Caco-2 (cell line): Measurements from ENCODE around the gene AKAP7. TPM values are rescaled to one million over a fixed set of nuclear protein-coding genes. Genes with fewer than 3 reads are reported as not detected.

ENCODE experiments used
- BruUV-seq: library from RNA; stranded (reverse); fragments of 400-500 nt; replicated peaks from 2 replicates; lab custom pipeline; 2021; lab: Mats Ljungman, UMichigan
- CTCF ChIA-PET: fragments of 300-600 bp; sonication (Branson Sonifier 250); formaldehyde crosslinking; loops from one replicate; lab custom pipeline; 2022; ENCODE audit warnings: antibody characterized with exemption; lab: Charles Lee
- POLR2A ChIA-PET: fragments of 300-600 bp; sonication (Branson Sonifier 250); formaldehyde crosslinking; loops from one replicate; lab custom pipeline; 2022; ENCODE audit warnings: antibody characterized with exemption; lab: Charles Lee
- DNase-seq, 2 experiments: peaks; one replicate each; pipeline versions ENCODE4 v3.0.0 to v3.0.0-alpha.2; 2020 to 2022
- H3K27me3 ChIP-seq: replicated peaks from 2 replicates; pipeline ENCODE4 v1.6.0; 2011; ENCODE audit warnings: low read length; ENCODE audit not compliant: control insufficient read depth, insufficient read depth
- H3K36me3 ChIP-seq: 2 replicates; pipeline ENCODE4 v1.5.1; 2011; ENCODE audit warnings: low read length; ENCODE audit not compliant: control insufficient read depth, insufficient read depth
- H3K4me1 ChIP-seq: fragments of 250-450 bp; sonication (Bioruptor Pico); 2 replicates; pipeline ENCODE4 v1.5.1; 2020; ENCODE audit warnings: mild to moderate bottlenecking
- H3K4me3 ChIP-seq: 2 replicates; pipeline ENCODE4 v1.5.1; 2011; ENCODE audit warnings: low read depth, mild to moderate bottlenecking, control low read depth, low read length
- H3K9me3 ChIP-seq: fragments of 250-450 bp; sonication (Bioruptor Pico); 2 replicates; pipeline ENCODE4 v1.5.1; 2020; ENCODE audit warnings: mild to moderate bottlenecking, moderate library complexity
- H3K27ac Mint-ChIP-seq: one replicate; pipeline ENCODE4 v1.8.0; 2022; ENCODE audit warnings: mixed read lengths; ENCODE audit not compliant: unreplicated experiment
- H3K27me3 Mint-ChIP-seq: one replicate; pipeline ENCODE4 v1.8.0; 2022; ENCODE audit warnings: mixed read lengths; ENCODE audit not compliant: insufficient read depth, unreplicated experiment
- H3K36me3 Mint-ChIP-seq: one replicate; pipeline ENCODE4 v1.8.0; 2022; ENCODE audit warnings: mild to moderate bottlenecking, mixed read lengths; ENCODE audit not compliant: insufficient read depth, unreplicated experiment
- H3K4me1 Mint-ChIP-seq: one replicate; pipeline ENCODE4 v1.8.0; 2022; ENCODE audit warnings: low read depth, mixed read lengths; ENCODE audit not compliant: unreplicated experiment
- H3K4me3 Mint-ChIP-seq: one replicate; pipeline ENCODE4 v1.8.0; 2022; ENCODE audit warnings: mild to moderate bottlenecking, moderate library complexity, mixed read lengths; ENCODE audit not compliant: unreplicated experiment
- H3K9me3 Mint-ChIP-seq: one replicate; pipeline ENCODE4 v1.8.0; 2022; ENCODE audit warnings: mixed read lengths; ENCODE audit not compliant: unreplicated experiment
- intact Hi-C: fragments of 100-400 bp; cut with micrococcal nuclease; formaldehyde crosslinking; loops from one replicate; pipeline ENCODE4 v1.10.0; 2022; ENCODE audit not compliant: unreplicated experiment
- total RNA-seq: library from RNA; stranded (reverse); gene quantifications from 2 replicates; pipeline ENCODE4 v1.2.3, GENCODE V29; 2022
- TF ChIP-seq, protein P1 (sequence below), 2 experiments: fragments of 200-600 bp in 1 of 2; IDR thresholded peaks; 1 replicate in 1 of 2; 2 replicates in 1 of 2; pipeline versions ENCODE4 v1.5.1 to v1.8.0; 2011 to 2022; ENCODE audit warnings: antibody characterized with exemption in 1 of 2, control low read depth in 1 of 2, inconsistent platforms in 1 of 2, low read depth in 1 of 2, low read length in 1 of 2, mild to moderate bottlenecking in 1 of 2, moderate library complexity in 1 of 2; ENCODE audit not compliant: insufficient read depth in 1 of 2, severe bottlenecking in 1 of 2, unreplicated experiment in 1 of 2

Gene AKAP7
- total RNA-seq, 1 experiment from 2014 or later, result 5.6 TPM

- DNase-seq, result no peak
- H3K9me3 ChIP-seq, result no peaks in the 10 kb centered on the region
- Mint-ChIP-seq H3K4me3 (no peak overlapping the region), H3K27me3 (no peaks in the 10 kb centered on the region), H3K4me1 (peaks cover 20% of the 10 kb centered on the region), H3K36me3 (no peaks in the 10 kb centered on the region), H3K9me3 (no peaks in the 10 kb centered on the region), H3K27ac (no peak overlapping the region)
- H3K36me3 ChIP-seq, result peaks cover 1% of the 10 kb centered on the region; the same call in 1 of the 2 replicates
- CTCF ChIA-PET, result no interaction called here
- POLR2A ChIA-PET, result no interaction called here
- BruUV-seq, result no TSS peak
- H3K27me3 ChIP-seq, result no peaks in the 10 kb centered on the region
- H3K4me3 ChIP-seq, result no peak overlapping the region
- H3K4me1 ChIP-seq, result peaks cover 19% of the 10 kb centered on the region
- intact Hi-C loops, result no loop called here
- TF ChIP-seq, protein P1, sequence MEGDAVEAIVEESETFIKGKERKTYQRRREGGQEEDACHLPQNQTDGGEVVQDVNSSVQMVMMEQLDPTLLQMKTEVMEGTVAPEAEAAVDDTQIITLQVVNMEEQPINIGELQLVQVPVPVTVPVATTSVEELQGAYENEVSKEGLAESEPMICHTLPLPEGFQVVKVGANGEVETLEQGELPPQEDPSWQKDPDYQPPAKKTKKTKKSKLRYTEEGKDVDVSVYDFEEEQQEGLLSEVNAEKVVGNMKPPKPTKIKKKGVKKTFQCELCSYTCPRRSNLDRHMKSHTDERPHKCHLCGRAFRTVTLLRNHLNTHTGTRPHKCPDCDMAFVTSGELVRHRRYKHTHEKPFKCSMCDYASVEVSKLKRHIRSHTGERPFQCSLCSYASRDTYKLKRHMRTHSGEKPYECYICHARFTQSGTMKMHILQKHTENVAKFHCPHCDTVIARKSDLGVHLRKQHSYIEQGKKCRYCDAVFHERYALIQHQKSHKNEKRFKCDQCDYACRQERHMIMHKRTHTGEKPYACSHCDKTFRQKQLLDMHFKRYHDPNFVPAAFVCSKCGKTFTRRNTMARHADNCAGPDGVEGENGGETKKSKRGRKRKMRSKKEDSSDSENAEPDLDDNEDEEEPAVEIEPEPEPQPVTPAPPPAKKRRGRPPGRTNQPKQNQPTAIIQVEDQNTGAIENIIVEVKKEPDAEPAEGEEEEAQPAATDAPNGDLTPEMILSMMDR (IDR thresholded peaks at IDR 0.05; ENCODE audit: insufficient read depth in 1 of 2, low read depth in 1 of 2, low read length in 1 of 2, severe bottlenecking in 1 of 2, unreplicated experiment in 1 of 2), result no peak
These were observed 152.9 kb downstream of the AKAP7 start for GRCh38 chr6:131288214-131288613.

GRCh38 chr6:131290955-131291354 lies 155.7 kb downstream of the AKAP7 start:
- Histone ChIP-seq H3K9me3 (no peaks in the 10 kb centered on the region), H3K4me3 (no peak overlapping the region), H3K27me3 (no peaks in the 10 kb centered on the region), H3K4me1 (peaks cover 24% of the 10 kb centered on the region), H3K36me3 (peaks cover 1% of the 10 kb centered on the region; the same call in 1 of the 2 replicates)
- no peak overlapping the region for H3K4me3 Mint-ChIP-seq
- intact Hi-C loops, result no loop called here
- peaks cover 2% of the 10 kb centered on the region for H3K9me3 Mint-ChIP-seq
- peaks cover 15% of the 10 kb centered on the region for H3K4me1 Mint-ChIP-seq
- no peaks in the 10 kb centered on the region for H3K36me3 Mint-ChIP-seq
- no peaks in the 10 kb centered on the region for H3K27me3 Mint-ChIP-seq
- TF ChIP-seq, protein P1 (IDR thresholded peaks at IDR 0.05; ENCODE audit: insufficient read depth in 1 of 2, low read depth in 1 of 2, low read length in 1 of 2, severe bottlenecking in 1 of 2, unreplicated experiment in 1 of 2), result no peak
- no peak overlapping the region for H3K27ac Mint-ChIP-seq
- BruUV-seq, result no TSS peak
- CTCF ChIA-PET, result no interaction called here
- no peak for DNase-seq
- POLR2A ChIA-PET, result no interaction called here

GRCh38 chr6:131292145-131292938 lies 157.1 kb downstream of the AKAP7 start:
- H3K4me1 ChIP-seq, result peaks cover 24% of the 10 kb centered on the region
- H3K27me3 ChIP-seq, result no peaks in the 10 kb centered on the region
- H3K36me3 Mint-ChIP-seq, result no peaks in the 10 kb centered on the region
- intact Hi-C loops, result no loop called here
- H3K27ac Mint-ChIP-seq, result no peak overlapping the region
- CTCF ChIA-PET, result no interaction called here
- POLR2A ChIA-PET, result no interaction called here
- H3K9me3 ChIP-seq, result no peaks in the 10 kb centered on the region
- no peaks in the 10 kb centered on the region for H3K27me3 Mint-ChIP-seq
- TF ChIP-seq, protein P1 (IDR thresholded peaks at IDR 0.05; ENCODE audit: insufficient read depth in 1 of 2, low read depth in 1 of 2, low read length in 1 of 2, severe bottlenecking in 1 of 2, unreplicated experiment in 1 of 2), result no peak
- DNase-seq, result peak; percentile 42 to 46
- no peak overlapping the region for H3K4me3 Mint-ChIP-seq
- H3K4me1 Mint-ChIP-seq, result peaks cover 15% of the 10 kb centered on the region
- peaks cover 11% of the 10 kb centered on the region for H3K9me3 Mint-ChIP-seq
- H3K36me3 ChIP-seq, result peaks cover 1% of the 10 kb centered on the region; the same call in 1 of the 2 replicates
- BruUV-seq, result no TSS peak
- H3K4me3 ChIP-seq, result no peak overlapping the region
